SK-N-MC (cell line): ENCODE data around the gene PAX9.
A peak's percentile ranks its signal among the peaks of the same experiment; 100 is the strongest.

Experiments
- DNase-seq: peaks from one replicate; pipeline ENCODE4 v3.0.0-alpha.2; 2011; ENCODE audit warnings: low read depth, low spot score
- H3K27ac ChIP-seq: fragments of 200-600 bp; sonication (generic); 2 replicates; pipeline ENCODE4 v1.5.1; 2016; ENCODE audit warnings: mixed run types
- H3K36me3 ChIP-seq: fragments of 200-600 bp; sonication (generic); 2 replicates; pipeline ENCODE4 v1.6.1; 2017; ENCODE audit warnings: antibody characterized with exemption, low read length, mixed read lengths; ENCODE audit not compliant: insufficient read depth
- H3K4me3 ChIP-seq: fragments of 200-600 bp; sonication (generic); 2 replicates; pipeline ENCODE4 v1.5.1; 2016
- H3K9ac ChIP-seq: fragments of 200-600 bp; sonication (generic); 2 replicates; pipeline ENCODE4 v1.8.0; 2017; ENCODE audit warnings: mixed run types, mixed read lengths; ENCODE audit not compliant: insufficient read length
- H3K9me3 ChIP-seq: fragments of 200-600 bp; sonication (generic); 2 replicates; pipeline ENCODE4 v1.6.1; 2017; ENCODE audit warnings: low read depth, mild to moderate bottlenecking, antibody characterized with exemption, low read length, moderate library complexity, mixed read lengths
- EZH2 ChIP-seq: fragments of 200-600 bp; sonication (generic); IDR thresholded peaks from one replicate; pipeline ENCODE4 v1.6.1; 2017; ENCODE audit warnings: antibody characterized with exemption
- FOXP2 ChIP-seq: optimal IDR thresholded peaks from 2 replicates; pipeline ENCODE3; 2011; ENCODE audit warnings: mild to moderate bottlenecking, moderate library complexity; ENCODE audit not compliant: insufficient read depth; ENCODE audit errors: extremely low read length, control extremely low read depth
- POLR2AphosphoS5 ChIP-seq: IDR thresholded peaks from 2 replicates; pipeline ENCODE4 v1.6.1; 2012; ENCODE audit warnings: mild to moderate bottlenecking, low read depth, low read length, borderline replicate concordance

Gene PAX9

DNA sequence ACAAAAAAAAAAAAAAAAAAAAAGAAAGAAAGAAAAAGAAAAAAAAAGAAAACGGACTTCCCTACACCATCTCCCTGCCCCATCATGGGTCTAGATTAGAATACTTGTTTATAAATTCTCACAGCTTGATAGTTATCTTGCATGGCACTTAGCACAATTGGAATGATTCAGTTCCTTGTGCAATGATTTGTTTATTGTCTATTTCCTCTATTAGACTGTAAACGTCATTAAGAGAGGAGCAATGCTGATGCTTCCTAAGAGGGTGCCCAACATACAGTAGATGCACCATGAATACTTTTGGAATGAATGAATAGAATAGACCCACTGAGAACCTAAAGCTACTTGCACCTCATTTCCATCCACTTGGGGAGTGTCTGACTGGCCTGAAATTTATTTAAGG is 40.8 kb downstream of the PAX9 start:
- H3K36me3 ChIP-seq: no peaks in the 10 kb centered on the region

GRCh38 chr14:36707570-36707969 is 45.9 kb downstream of the PAX9 start:
- Histone ChIP-seq H3K9me3 (no peaks in the 10 kb centered on the region), H3K36me3 (no peaks in the 10 kb centered on the region), H3K4me3 (no peak overlapping the region), H3K27ac (peak overlapping the region; percentile 37; the same call in 1 of the 2 replicates), H3K9ac (no peak overlapping the region)
- TF ChIP-seq POLR2AphosphoS5 (no peak), FOXP2 (no peak), EZH2 (no peak)
- no peak for DNase-seq

More for the DNA sequence above, 40.8 kb downstream of the PAX9 start:
- no peak overlapping the region for H3K9ac ChIP-seq
- TF ChIP-seq POLR2AphosphoS5 (no peak), EZH2 (no peak), FOXP2 (no peak)
- H3K27ac ChIP-seq: no peak overlapping the region
- no peaks in the 10 kb centered on the region for H3K9me3 ChIP-seq
- DNase-seq: no peak
- no peak overlapping the region for H3K4me3 ChIP-seq

DNA sequence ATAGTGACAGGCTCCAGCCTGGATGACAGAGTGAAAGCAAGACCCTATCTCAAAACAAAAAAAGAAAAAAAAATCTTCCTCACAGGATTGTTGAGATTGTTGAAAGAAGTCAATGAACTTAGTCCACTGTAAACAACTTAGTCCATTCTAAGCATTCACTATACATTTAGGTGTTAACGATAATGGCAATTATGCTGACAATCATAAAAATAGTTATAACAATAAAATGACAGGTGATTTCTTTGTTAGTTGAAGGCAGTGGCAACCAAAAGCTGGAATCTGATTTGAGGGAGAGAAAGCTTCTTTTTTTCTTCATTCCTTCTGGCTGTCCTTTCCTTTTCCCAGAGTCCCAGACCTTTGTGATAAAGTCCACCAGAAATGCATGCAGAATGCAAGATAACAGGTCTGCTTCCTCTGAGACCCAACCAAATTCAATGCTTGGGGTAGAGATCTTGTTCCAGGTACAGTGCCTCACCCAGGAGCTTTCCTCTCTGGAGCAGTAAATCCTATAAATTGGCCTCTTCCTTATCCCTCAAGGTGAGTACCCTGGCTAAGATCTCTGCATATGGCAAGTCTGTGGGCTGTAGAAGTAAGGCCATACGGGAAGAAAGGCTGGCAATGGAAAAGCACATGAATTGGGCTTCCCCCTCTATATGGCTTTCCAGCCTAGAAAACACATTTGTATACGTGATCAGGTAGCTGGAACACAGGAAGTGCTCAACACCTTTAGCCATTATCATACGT is 52.5 kb downstream of the PAX9 start:
- Histone ChIP-seq H3K9me3 (no peaks in the 10 kb centered on the region), H3K4me3 (no peak overlapping the region), H3K36me3 (no peaks in the 10 kb centered on the region), H3K9ac (no peak overlapping the region), H3K27ac (no peak overlapping the region)
- no peak for TF ChIP-seq FOXP2
- TF ChIP-seq EZH2: no peak
- no peak for TF ChIP-seq POLR2AphosphoS5
- DNase-seq: no peak

GRCh38 chr14:36716614-36717184 is 55.0 kb downstream of the PAX9 start:
- no peak overlapping the region for H3K9ac ChIP-seq
- H3K27ac ChIP-seq: no peak overlapping the region
- no peak overlapping the region for H3K4me3 ChIP-seq
- DNase-seq: no peak
- H3K9me3 ChIP-seq: no peaks in the 10 kb centered on the region
- TF ChIP-seq FOXP2 (no peak), EZH2 (no peak), POLR2AphosphoS5 (no peak)
- H3K36me3 ChIP-seq: no peaks in the 10 kb centered on the region

DNA sequence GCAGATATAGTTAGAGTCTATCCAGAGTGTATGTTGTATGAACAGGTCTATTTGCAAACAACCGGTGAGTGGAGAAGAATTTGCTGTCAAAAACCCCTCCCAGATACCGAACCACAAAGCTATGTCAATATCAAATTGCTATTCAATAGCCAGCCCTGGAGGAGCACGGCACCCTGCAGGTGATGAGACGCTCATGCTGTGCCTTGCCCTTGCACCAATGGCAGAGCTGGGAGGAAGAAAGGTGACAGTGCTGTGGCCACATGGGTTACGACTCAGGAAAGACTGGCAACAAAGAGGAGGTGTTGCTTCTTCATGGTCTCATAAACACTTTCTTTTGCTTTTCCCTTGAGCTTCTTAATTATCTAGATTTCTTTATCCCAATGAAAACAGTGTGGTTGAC is 55.7 kb downstream of the PAX9 start:
- H3K9me3 ChIP-seq: no peaks in the 10 kb centered on the region
- H3K36me3 ChIP-seq: no peaks in the 10 kb centered on the region
- H3K27ac ChIP-seq: no peak overlapping the region
- H3K9ac ChIP-seq: no peak overlapping the region
- DNase-seq: no peak
- H3K4me3 ChIP-seq: no peak overlapping the region
- TF ChIP-seq FOXP2: no peak
- TF ChIP-seq EZH2: no peak
- TF ChIP-seq POLR2AphosphoS5: no peak

- DNase-seq: no peak
- TF ChIP-seq FOXP2 (no peak), EZH2 (no peak), POLR2AphosphoS5 (no peak)
- no peak overlapping the region for H3K9ac ChIP-seq
- H3K36me3 ChIP-seq: no peaks in the 10 kb centered on the region
- no peaks in the 10 kb centered on the region for H3K9me3 ChIP-seq
- H3K4me3 ChIP-seq: no peak overlapping the region
- no peak overlapping the region for H3K27ac ChIP-seq
These were observed 56.6 kb downstream of the PAX9 start for GRCh38 chr14:36718216-36718615.

- DNase-seq: no peak
- Histone ChIP-seq H3K36me3 (no peaks in the 10 kb centered on the region), H3K9me3 (no peaks in the 10 kb centered on the region), H3K27ac (no peak overlapping the region), H3K4me3 (no peak overlapping the region), H3K9ac (no peak overlapping the region)
- TF ChIP-seq FOXP2 (no peak), POLR2AphosphoS5 (no peak), EZH2 (no peak)
These were observed 58.2 kb downstream of the PAX9 start for GRCh38 chr14:36719823-36720222.

- no peak for DNase-seq
These were observed 59.0 kb downstream of the PAX9 start for GRCh38 chr14:36720657-36721056.

More at GRCh38 chr14:36720657-36721056, 59.0 kb downstream of the PAX9 start:
- no peak overlapping the region for H3K9ac ChIP-seq
- no peak overlapping the region for H3K27ac ChIP-seq
- no peak overlapping the region for H3K4me3 ChIP-seq
- TF ChIP-seq FOXP2 (no peak), POLR2AphosphoS5 (no peak), EZH2 (no peak)
- H3K9me3 ChIP-seq: no peaks in the 10 kb centered on the region
- no peaks in the 10 kb centered on the region for H3K36me3 ChIP-seq
